ENCODE measurements around the gene POLR2F.
"Not testable (repeated sequence)": the region's sequence is repeated elsewhere in the genome, so short reads cannot be mapped to it uniquely, and the experiment has no call there.

The POLR2F gene

DNA sequence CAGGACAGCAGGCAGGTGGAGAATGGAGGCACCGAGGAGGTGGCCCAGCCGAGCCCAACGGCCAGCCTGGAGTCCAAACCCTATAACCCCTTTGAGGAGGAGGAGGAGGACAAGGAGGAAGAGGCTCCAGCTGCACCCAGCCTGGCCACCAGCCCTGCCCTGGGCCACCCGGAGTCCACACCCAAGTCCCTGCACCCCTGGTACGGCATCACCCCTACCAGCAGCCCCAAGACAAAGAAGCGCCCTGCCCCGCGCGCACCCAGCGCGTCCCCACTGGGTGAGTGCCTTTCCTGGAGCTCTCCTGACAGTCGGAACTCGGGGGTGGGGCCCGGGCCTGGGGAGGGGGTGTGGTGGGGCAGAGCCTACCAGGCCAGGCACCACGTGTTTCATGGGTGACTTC is 27.7 kb upstream of the POLR2F start:
- DNase-seq, result no peak

DNA sequence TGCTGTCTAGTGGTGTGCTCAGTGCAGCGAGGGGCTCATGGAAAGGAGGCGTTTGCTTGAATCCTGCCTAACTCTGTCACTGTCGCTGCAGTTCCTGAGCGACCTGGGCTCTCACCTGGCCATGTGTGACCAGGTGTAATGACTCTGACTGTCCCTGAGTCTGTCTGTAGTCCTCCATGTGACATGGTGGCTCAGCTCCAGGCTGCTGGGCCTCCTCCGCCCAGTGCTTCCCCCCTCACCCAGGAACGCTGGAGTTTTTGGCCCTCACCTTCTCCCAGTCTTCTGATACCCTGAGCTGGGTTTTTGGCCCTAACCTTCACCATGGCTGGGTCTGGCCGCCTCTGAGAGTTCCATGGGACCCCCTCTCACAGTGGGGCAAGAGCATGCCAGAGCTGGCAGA is 27.1 kb upstream of the POLR2F start:
- no peak for DNase-seq

- no peak for DNase-seq
These were observed 26.5 kb upstream of the POLR2F start for GRCh38 chr22:37926771-37927636.

- DNase-seq, result no peak
These were observed 25.9 kb upstream of the POLR2F start for GRCh38 chr22:37927637-37927936.

GRCh38 chr22:37929390-37929789 is 24.1 kb upstream of the POLR2F start:
- DNase-seq, result no peak

DNA sequence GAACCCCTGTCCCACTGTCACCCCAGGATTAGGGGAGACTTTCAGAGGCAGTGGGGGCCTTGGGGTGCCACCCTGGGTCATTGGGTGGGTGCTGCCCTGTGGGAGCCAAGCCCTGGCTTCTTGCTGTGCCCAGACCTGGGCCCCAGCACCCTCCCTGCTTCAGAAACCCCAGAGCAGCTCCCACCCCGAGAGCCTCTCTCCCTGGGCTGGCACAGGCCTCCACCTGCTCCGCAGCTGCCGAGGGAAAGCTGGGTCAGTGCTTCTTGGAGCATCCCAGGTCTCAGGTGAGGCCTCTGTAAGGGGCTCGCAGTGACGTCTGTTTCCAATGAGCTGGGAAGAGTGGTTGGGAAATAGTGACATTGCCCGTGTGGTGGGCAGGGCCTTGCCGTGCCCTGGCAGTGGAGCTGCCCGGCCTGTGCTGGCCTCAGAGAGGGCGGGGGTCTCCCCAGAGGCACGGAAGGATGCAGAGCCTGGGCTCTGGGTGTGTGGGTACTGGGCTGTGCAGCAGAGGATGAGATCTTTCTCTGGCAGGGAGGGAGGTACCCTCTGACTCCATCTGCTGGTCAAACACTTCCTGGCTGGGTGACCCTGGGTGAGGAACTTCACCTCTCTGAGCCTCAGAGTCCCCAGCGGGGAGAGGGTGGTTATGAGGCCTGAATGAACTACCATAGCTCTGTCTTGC is 23.1 kb upstream of the POLR2F start:
- no peak for DNase-seq

- DNase-seq, result no peak
These were observed 22.5 kb upstream of the POLR2F start for GRCh38 chr22:37930952-37931440.

- no peak for DNase-seq
These were observed 21.6 kb upstream of the POLR2F start for GRCh38 chr22:37931893-37932389.

DNA sequence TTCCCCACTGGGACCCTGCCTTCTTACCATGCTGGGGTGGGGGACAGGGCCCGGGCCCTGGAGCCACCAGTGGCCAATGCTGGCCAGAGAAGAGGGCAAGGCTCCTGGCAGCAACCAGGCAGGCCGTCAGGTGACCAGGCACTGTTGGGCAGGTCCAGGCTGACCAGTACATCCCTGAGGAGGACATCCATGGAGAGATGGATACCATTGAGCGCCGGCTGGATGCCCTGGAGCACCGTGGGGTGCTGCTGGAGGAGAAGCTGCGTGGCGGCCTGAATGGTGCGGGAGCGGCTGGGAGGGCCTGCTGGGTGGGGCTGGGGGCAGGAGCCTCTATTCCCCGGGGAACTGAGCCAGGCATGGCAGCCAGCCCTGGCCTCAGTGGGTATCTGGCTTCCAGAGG is 21.1 kb upstream of the POLR2F start:
- DNase-seq, result no peak

DNA sequence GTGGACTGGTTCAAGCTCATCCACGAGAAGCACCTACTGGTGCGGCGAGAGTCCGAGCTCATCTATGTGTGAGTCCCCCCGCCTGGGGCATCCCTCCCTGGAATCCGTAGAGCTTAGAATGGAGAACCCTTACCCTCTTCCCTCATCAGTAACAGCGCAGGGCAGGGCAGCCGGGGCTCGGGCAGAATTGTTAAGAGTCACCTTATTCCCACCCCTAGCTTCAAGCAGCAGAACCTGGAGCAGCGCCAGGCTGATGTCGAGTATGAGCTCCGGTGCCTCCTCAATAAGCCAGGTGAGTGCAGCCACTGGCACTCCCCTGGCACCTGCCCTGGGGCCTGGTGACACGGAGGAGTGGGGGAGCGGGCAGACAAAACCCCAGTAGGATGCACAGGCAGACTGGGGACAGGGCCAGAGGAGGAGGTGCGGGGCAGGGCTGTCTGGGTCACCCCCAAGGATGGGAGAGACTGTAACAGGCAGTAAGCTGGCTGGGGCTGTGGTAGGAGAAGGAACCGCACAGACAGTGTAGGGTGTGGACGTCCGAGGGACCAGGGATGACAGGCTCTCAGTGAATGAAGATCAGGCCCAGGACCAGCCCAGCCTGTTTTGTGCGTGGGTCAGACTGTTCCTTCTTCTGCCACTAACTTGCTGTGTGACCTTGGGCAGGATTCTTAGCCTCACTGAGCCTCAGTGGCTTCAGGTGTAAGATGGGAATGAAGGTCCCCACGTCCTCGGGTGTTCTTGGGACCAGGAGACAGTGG is 20.5 kb upstream of the POLR2F start:
- no peak for DNase-seq

DNA sequence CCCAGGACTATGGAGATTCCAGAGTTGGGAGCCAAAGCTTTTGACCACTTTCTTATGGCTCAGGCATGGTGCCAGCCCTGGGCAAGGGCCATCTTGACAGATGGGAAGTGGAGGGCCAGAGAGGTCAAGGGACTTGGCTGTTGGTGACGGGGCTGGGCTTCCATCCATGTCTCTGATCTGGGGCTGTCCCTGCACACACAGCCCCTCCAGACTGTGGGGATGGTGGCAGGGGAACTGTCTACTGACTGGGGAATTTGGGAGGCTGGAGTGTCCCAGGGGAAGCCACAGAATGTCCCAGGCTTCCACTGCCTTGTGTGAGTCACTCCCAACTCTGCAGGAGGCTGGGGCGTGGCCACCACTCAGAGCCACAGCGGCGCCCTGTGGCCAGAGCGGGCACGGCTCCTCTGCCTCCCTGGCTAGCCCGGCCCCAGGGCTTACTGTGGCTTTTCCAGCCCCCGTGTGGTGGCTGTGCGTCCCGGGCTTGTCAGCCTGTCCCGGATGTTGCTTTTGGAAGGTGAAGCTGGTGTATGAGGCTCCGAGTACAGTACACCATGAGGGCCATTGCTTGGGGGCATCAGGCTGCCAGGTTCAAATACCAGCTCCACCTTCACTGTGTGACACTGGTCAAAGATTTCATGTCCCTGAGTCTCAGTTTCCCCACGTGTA is 19.7 kb upstream of the POLR2F start:
- DNase-seq, result peak; percentile 87

- DNase-seq, result no peak
These were observed 12.7 kb upstream of the POLR2F start for GRCh38 chr22:37940698-37941376.

GRCh38 chr22:37942133-37942532 is 11.4 kb upstream of the POLR2F start:
- no peak for DNase-seq

GRCh38 chr22:37943136-37943824 is 10.2 kb upstream of the POLR2F start:
- DNase-seq, result no peak

DNA sequence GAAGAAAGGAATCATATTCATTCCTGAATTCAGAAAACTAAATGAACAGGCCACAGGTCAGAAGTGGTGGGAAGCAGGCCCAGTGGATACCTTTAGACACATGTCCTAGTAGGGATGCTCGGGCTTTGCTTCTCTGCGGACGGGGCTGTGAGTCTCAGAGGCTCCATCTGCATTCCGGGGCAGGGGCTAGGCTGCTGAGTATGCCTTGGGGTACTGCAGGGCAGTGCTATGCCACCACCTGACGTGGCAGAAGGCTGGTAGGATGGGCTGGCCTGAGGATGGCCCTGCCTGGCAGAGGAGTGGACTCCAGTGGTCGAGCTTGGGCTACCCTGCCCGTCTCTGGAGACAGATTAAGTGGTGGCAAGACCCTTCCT is 9.7 kb upstream of the POLR2F start:
- no peak for DNase-seq

GRCh38 chr22:37944423-37944822 is 9.1 kb upstream of the POLR2F start:
- DNase-seq, result not testable (repeated sequence)

GRCh38 chr22:37947142-37947795 is 6.2 kb upstream of the POLR2F start:
- DNase-seq, result not testable (repeated sequence)

- DNase-seq, result no peak
These were observed 2.2 kb upstream of the POLR2F start for GRCh38 chr22:37951305-37951704.

- not testable (repeated sequence) for DNase-seq
These were observed 870 bp upstream of the POLR2F start for GRCh38 chr22:37952629-37953028.

DNA sequence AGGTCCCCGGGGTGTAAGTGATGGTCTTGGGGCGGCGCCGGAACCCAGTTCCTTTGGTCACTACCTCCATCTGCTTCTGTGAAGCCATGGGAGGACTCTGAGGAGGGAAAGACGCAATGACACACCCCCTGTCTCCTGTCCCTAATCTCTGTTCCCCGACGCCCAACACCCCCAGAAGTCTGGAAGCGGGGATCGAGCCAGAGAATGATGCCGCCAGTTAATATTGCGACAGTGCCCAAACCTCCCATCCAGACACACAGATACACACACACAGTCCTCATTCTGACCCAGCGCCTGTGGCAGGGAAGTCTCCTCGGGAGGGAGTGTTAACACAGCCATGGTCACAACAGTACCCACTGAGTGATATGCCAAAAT is 450 bp upstream of the POLR2F start:
- DNase-seq, result no peak

DNA sequence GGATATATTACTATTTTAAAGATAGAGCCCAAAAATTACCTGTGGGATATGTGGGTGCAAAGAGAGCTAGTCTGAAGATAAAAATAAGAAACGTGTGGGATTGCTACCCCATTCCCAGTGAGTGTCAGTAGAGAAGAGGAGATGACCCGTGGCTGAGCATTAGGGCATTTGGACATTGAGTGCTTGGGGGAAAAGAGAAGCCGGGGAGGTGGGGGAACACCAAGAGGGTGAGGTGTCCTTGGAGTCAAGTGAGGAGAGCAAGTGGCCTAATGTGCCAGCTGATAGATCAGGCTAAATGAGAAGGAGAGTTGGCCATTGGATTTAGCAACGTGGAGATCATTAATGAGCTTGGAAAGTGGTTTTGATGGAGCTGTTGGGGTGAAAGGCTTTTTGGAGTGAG is 1.2 kb downstream of the POLR2F start:
- DNase-seq, result no peak

Measured in activated CD4-positive, CD25-positive, alpha-beta regulatory T cell treated with anti-CD3 and anti-CD28 coated beads, Interleukin-2, amount 50 U/mL, for 72 hours (primary cell).